Colonic mucosa (tissue), 4 donors: Measurements from ENCODE around the gene MANF. TPM values are rescaled to one million over a fixed set of nuclear protein-coding genes. Genes with fewer than 3 reads are reported as not detected.

Source experiments
- DNase-seq: peaks from one replicate; pipeline ENCODE4 v3.0.0-alpha.2; 2020
- H3K27ac ChIP-seq: fragments of 200-600 bp; one replicate; pipeline ENCODE4 v1.8.0; 2021
- H3K27me3 ChIP-seq: fragments of 200-600 bp; one replicate; pipeline ENCODE4 v1.8.0; 2021
- H3K36me3 ChIP-seq: fragments of 200-600 bp; one replicate; pipeline ENCODE4 v1.8.0; 2021
- H3K4me1 ChIP-seq: fragments of 200-600 bp; one replicate; pipeline ENCODE4 v1.8.0; 2021; ENCODE audit warnings: mild to moderate bottlenecking
- H3K4me3 ChIP-seq: fragments of 200-600 bp; one replicate; pipeline ENCODE4 v1.8.0; 2021
- H3K9ac ChIP-seq, 2 donors: one replicate each; pipeline ENCODE4 v1.7.0; 2013; ENCODE audit warnings: control low read depth in 2 of 2, low read depth in 2 of 2, low read length in 2 of 2
- H3K9me3 ChIP-seq: fragments of 200-600 bp; one replicate; pipeline ENCODE4 v1.8.0; 2021
- intact Hi-C: fragments of 100-400 bp; cut with DNase I; formaldehyde crosslinking; loops from one replicate; pipeline ENCODE4 v1.14.1; 2022
- total RNA-seq, 2 donors: library from RNA; stranded (reverse); fragmentation: NEBNext Ultra II Directional in 1 of 2; extraction: Animal tissue kit (Norgen Biotek cat#: 25700) in 1 of 2; gene quantifications; one replicate each; pipeline ENCODE4 v1.2.1, GENCODE V29; 2021
- TF ChIP-seq, protein P1 (sequence below): fragments of 200-600 bp; IDR thresholded peaks from one replicate; pipeline ENCODE4 v1.8.0; 2022; ENCODE audit warnings: antibody characterized with exemption, mild to moderate bottlenecking
- donor health status: healthy.
- donor health status: DM: no; HTN: no; CAD: no.
- donor health status: DM: no; HTN: no; CAD: no.

The MANF gene
- total RNA-seq, 2 donors from 2014 or later, result 100 to 178 TPM

DNA sequence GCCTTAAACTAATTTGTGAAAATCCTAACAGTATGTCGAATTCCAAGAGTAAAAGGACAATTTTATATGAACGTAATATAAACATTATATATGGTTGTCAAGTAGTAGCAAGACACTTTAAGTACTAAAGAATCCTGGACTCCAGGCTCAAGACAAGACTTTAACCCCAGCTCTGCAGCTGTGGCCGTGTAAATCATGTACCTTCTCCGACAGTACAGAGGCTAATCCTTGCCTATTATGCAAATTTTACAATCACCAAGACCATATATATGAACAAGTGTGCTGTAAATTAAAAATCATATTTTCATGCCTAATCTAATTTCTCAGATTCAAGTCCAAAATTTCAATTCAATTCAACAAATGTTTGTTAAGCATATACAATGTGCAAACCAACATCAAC, 41.8 kb downstream of the MANF start:
- intact Hi-C loops, result no loop called here
- no peak for DNase-seq
- Histone ChIP-seq H3K4me3 (no peak overlapping the region), H3K4me1 (no peaks in the 10 kb centered on the region), H3K27me3 (no peaks in the 10 kb centered on the region), H3K9ac (no peak overlapping the region), H3K9me3 (no peaks in the 10 kb centered on the region), H3K36me3 (peaks cover 9% of the 10 kb centered on the region), H3K27ac (no peak overlapping the region)
- TF ChIP-seq, protein P1, sequence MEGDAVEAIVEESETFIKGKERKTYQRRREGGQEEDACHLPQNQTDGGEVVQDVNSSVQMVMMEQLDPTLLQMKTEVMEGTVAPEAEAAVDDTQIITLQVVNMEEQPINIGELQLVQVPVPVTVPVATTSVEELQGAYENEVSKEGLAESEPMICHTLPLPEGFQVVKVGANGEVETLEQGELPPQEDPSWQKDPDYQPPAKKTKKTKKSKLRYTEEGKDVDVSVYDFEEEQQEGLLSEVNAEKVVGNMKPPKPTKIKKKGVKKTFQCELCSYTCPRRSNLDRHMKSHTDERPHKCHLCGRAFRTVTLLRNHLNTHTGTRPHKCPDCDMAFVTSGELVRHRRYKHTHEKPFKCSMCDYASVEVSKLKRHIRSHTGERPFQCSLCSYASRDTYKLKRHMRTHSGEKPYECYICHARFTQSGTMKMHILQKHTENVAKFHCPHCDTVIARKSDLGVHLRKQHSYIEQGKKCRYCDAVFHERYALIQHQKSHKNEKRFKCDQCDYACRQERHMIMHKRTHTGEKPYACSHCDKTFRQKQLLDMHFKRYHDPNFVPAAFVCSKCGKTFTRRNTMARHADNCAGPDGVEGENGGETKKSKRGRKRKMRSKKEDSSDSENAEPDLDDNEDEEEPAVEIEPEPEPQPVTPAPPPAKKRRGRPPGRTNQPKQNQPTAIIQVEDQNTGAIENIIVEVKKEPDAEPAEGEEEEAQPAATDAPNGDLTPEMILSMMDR, result no peak

DNA sequence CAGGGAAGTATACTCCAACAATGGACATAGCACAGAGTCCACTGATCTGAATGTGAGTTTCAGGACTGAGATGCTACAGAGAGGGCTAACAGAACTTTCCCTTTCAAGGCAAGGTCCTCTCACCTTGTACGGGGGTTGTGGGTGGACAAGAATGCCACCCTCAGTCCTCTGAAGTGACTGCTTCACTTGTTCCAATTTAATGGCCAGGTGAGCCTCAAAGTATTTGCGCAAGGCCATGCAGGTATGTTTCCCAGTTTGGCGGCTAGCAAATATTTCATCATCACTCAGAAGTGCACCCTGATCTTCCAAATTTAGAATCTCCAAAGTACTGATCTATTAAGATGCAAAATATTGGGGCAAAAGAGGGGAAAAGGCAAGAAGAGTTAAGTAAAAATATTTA, 44.0 kb downstream of the MANF start:
- H3K27ac ChIP-seq, result no peak overlapping the region
- H3K4me3 ChIP-seq, result no peak overlapping the region
- DNase-seq, result no peak
- H3K9ac ChIP-seq, result no peak overlapping the region
- H3K36me3 ChIP-seq, result peaks cover 9% of the 10 kb centered on the region
- intact Hi-C loops, result no loop called here
- no peaks in the 10 kb centered on the region for H3K9me3 ChIP-seq
- H3K4me1 ChIP-seq, result no peaks in the 10 kb centered on the region
- H3K27me3 ChIP-seq, result no peaks in the 10 kb centered on the region
- TF ChIP-seq, protein P1, result no peak

DNA sequence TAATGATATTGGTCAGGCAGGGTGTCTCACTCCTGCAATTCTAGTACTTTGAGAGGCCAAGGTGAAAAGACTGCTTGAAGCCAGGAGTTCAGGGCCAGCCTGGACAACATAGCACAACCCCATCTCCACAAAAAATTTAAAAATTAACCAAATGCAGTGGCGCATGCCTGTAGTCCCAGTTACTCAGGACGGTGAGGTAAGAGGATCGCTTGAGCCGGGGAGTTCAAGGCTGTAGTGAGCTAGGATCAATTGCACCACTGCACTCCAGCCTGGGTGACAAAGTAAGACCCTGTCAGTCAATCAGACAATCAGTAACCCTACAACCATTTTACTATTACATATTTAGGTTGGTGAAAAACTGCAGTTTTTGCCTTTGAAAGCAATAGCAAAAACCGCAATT, 49.0 kb downstream of the MANF start:
- Histone ChIP-seq H3K36me3 (peaks cover 2% of the 10 kb centered on the region), H3K27me3 (no peaks in the 10 kb centered on the region), H3K27ac (no peak overlapping the region), H3K9me3 (no peaks in the 10 kb centered on the region), H3K9ac (no peak overlapping the region), H3K4me1 (no peaks in the 10 kb centered on the region), H3K4me3 (no peak overlapping the region)
- no peak for DNase-seq
- intact Hi-C loops, result loop anchor here (2.0 kb wide), 1 partner anchor 43 kb away; the partner anchor contains the start of gene RBM15B
- TF ChIP-seq, protein P1, result no peak

DNA sequence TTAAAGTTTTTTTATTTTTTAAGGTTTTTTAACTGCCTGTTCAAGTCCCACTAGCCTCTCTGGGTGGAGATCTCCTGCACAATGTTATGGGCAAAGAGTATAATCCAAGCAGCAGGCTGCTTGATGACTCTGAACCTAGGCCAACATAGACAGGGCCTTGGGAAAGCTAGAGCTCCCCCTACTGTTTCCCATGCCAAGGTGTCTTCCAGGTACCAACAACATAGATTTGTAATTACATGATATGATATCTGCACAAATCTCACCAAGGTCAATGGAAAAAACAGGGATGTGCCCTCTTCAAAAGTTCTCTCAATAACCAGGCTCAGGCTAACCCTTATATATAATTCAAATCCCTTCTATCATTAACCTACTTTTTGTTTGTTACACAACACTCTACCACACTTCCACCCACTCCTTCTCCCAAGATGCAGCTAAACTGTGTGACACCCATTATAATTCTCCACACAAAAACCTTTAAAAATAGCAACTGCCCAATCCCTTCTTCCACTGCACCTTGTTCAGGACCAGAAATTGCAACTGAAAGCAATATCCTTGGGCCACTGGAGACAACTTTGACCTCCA, 49.7 kb downstream of the MANF start:
- Histone ChIP-seq H3K9me3 (no peaks in the 10 kb centered on the region), H3K27ac (no peak overlapping the region), H3K9ac (no peak overlapping the region), H3K27me3 (no peaks in the 10 kb centered on the region), H3K4me3 (no peak overlapping the region), H3K36me3 (no peaks in the 10 kb centered on the region), H3K4me1 (no peaks in the 10 kb centered on the region)
- TF ChIP-seq, protein P1, result peak; percentile 70
- intact Hi-C loops, result loop anchor here (2.0 kb wide), 1 partner anchor 44 kb away; the partner anchor contains the start of gene RBM15B
- peak; percentile 47 for DNase-seq

DNA sequence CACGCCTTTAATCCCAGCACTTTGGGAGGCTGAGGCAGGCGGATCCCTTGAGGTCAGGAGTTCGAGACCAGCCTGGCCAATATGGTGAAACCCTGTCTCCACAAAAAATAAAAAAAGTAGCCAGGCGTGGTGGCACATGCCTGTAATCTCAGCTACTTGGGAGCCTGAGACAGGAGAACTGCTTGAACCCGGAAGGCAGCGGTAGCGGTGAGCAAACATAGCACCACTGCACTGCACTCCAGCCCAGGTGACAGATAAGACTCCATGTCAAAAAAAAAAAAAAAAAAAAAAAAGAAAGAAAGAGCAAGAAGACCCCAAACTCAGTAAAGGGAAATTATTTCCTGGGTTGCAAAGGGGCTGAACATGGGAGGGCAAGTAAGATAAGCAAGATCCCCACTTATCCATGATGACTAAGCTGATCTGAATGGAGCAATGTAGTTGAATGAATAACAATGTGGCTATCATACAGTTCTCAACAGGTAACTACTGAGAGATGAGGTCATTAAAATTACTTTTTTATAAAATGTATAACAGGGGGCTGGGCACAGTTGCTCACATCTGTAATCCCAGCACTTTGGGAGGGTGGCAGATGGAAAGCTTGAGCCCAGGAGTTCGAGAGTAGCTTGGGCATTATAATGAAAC, 52.0 kb downstream of the MANF start:
- peaks cover 4% of the 10 kb centered on the region for H3K36me3 ChIP-seq
- no peaks in the 10 kb centered on the region for H3K4me1 ChIP-seq
- H3K9me3 ChIP-seq, result no peaks in the 10 kb centered on the region
- H3K27me3 ChIP-seq, result no peaks in the 10 kb centered on the region
- DNase-seq, result no peak
- intact Hi-C loops, result no loop called here
- H3K9ac ChIP-seq, result no peak overlapping the region
- TF ChIP-seq, protein P1, result no peak
- H3K27ac ChIP-seq, result no peak overlapping the region
- no peak overlapping the region for H3K4me3 ChIP-seq

Other genes starting within 250 kb of the MANF start
- 10 to 100 TPM; 31.8 to 35.4 TPM for gene RBM15B, start 6.0 kb downstream of the MANF start, total RNA-seq
- gene DCAF1, start 114.7 kb downstream of the MANF start, total RNA-seq, result 10 to 100 TPM; 18.8 to 23.9 TPM
- 10 to 100 TPM; 14.9 to 16.4 TPM for gene RAD54L2, start 153.4 kb downstream of the MANF start, total RNA-seq